Stimulated activated CD8-positive, alpha-beta memory T cell treated with anti-CD3 and anti-CD28 coated beads, Interleukin-15, amount 100 ng/mL, for 1 hour (primary cell): ENCODE measurements around the gene RCOR2.
"Not testable (repeated sequence)": the region's sequence is repeated elsewhere in the genome, so short reads cannot be mapped to it uniquely, and the experiment has no call there.

Source experiments
- DNase-seq: peaks from one replicate; pipeline ENCODE4 v3.0.0-alpha.2; 2020; ENCODE audit warnings: low read depth

The RCOR2 gene

GRCh38 chr11:63916837-63917691 is at the start of gene RCOR2:
RCOR2 (minus strand) TSS chr11:63917164; CDS start chr11:63916456, 708 bp downstream.
- no peak for DNase-seq

DNA sequence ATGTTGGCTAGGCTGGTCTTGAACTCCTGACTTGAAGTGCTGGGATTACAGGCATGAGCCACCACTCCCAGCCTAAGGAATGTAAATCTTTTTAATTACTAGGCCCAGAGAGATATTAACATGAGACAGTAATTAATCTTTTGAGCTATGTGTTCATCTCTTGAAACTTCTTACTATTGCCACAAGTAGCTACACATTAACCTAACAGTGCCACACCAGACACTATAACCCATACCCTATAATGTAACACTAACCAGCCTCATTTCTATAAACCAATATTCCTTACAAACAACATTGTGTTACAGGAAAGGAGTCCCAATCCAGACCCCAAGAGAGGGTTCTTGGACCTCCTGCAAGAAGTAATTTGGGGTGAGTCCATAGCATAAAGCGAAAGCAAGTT is 49.5 kb upstream of the RCOR2 start:
- DNase-seq: no peak

DNA sequence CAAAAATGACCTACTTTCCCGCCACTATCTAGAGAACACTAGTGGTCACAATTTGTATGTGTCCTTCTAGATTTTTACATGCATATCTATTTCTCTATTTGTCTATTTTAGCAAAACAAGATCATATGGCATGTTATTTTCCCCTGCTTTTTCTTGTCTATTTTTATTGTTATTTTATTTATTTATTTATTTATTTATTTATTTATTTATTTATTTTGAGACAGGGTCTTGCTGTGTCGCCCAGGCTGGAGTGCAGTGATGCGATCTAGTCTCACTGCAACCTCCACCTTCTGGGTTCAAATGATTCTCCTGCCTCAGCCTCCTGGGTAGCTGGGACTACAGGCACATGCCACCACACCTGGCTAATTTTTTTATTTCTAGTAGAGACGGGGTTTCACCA is 46.9 kb upstream of the RCOR2 start:
- DNase-seq: not testable (repeated sequence)

DNA sequence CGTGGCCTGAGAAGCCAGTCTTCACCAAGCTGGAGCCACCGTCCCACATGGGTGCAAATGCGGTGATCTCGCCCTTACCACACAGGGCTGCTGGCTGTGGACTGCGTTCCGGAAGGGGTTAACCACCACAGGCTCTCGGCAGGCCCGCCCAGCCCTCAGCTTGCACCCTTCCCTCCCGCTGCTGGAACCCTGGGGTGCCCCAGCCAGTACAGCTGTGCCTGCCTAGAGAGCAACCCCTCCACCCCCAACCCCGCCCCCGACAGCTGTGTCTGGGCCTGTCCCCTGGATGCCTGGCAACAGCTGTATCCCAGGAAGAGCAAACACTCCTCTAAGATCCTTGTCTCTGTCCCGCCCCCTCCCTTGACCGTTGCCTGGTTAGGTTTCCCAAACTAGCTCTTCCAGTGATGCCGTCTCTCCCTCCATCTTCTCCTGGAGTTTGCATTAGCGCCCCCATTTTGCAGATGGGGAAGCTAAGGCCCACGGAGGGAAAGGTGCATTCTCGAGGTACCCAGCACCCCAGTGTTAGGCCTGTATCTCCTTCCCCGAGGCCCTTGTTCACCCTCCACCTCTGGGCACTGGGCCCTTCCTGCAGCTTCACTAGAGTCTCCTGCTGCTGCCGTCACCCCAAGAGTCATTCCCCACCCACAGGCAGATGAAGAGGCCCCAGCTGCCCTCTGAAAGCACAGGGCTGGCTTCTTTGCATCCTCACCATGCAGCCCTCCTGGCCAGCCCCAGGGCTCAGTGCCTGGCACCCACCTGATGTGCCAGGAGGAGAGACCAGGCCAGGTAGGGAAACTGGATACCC is 44.8 kb upstream of the RCOR2 start:
- DNase-seq: no peak

DNA sequence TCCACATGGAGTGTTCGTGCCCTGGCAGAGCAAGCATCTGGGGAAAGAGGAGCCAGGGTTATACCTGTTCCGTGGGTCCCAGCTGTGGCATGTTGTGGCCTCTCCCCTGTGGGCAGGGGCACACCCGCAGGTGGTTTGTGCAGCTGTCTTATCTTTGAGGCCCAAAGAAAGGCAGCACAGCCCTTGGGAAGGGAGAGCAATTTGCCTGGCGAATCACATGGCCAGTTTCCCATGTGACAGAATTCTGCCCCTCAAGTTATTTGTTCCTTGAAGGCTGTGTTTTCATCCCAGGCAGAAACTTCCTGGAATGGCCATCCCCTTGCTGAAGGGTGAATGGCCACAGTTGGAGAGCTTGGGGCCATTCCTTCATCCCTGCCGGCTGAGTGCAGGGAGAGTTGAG is 41.0 kb upstream of the RCOR2 start:
- DNase-seq: no peak

DNA sequence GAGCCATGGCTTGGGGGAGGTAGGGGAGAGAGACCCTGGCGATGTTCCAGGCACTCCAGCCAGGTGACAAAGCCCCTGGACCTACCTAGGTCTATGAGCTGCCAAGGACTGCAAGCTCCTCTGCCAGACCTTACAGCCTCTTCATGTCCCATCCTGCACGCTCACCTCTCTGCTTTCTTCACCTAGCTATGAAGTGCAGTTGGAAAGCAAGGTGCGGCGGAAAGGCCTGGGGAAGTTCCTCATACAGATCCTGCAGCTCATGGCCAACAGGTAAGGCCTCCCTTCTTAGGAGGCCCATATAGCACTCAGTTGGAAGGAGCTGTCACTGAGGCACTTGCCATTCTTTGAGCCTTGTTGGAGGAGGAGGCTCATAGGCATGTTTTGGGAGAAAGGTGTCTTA is 35.6 kb upstream of the RCOR2 start:
- DNase-seq: no peak

GRCh38 chr11:63951779-63952536 is 35.0 kb upstream of the RCOR2 start:
- DNase-seq: no peak

DNA sequence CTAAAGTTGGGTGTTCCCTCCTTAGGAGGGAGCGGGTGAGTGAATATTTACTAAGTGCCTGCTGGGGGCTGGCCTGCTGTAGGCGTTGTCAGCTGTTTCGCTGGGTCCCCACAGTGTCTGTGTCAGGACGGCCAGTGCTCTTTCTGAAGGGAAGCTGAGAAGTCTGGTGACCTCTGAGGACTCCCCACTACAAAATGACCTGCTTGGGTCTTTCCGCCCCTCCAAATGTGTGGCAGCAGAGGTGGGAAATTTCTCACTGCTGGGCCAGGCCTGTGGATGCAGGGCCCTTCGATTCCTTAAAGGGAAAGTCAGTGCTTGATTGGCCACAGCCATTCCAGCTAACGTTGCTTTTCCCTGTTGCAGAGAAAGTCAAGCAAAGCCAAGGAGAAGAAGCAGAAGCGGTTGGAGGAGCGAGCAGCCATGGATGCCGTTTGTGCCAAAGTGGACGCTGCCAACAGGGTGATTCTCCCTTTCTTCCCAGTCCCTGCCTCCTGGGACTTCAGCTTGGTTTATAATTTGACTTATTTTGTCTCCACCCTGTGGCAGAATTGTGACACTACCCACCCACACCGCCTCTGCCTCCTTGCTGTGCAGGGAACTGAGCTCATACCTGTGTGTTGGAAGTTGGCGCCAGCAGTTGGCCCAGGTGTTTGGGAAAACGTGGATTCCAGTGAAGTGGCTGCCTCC is 28.7 kb upstream of the RCOR2 start:
- DNase-seq: no peak

DNA sequence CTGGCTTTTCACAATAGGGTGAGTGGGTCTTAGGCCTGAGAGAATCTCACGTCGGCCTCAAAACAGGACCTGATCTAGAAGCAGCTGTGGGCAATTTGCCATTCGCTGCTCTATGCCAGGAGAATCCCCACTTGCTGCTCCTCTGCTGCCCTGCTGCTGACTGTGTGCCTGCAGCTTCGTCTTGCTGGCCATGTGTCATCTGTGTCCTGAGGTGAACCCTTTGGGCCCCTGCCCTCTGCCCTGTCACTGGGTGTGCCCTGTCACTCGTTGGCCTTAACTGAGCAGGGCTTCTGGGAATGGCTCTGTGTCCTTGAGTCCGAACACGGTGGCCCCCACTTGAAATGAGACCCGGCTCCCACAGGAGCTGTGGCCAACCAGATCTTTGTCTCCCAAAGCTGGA is 28.0 kb upstream of the RCOR2 start:
- no peak for DNase-seq

GRCh38 chr11:63942803-63943202 is 25.8 kb upstream of the RCOR2 start:
- no peak for DNase-seq

- DNase-seq: no peak
These were observed 24.9 kb upstream of the RCOR2 start for GRCh38 chr11:63941901-63942300.

DNA sequence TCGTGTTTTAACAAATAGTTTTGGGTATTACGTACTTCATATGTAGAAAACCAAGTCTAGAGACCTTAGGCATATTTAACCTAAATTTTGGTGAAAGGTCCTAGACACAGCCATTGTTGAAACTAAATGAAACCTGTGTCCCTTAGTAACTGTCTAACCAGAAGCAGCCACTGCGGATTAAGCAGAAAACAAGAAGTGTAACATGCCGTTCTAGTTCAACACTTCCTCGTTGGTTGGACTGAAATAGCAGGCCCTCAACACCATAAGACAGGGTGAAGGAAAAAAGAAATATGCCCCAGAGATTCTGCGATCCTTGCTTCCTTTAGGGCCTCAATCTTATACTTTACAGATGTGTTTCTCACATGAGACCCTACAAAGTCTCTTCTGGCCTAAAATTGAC is 23.8 kb upstream of the RCOR2 start:
- no peak for DNase-seq

DNA sequence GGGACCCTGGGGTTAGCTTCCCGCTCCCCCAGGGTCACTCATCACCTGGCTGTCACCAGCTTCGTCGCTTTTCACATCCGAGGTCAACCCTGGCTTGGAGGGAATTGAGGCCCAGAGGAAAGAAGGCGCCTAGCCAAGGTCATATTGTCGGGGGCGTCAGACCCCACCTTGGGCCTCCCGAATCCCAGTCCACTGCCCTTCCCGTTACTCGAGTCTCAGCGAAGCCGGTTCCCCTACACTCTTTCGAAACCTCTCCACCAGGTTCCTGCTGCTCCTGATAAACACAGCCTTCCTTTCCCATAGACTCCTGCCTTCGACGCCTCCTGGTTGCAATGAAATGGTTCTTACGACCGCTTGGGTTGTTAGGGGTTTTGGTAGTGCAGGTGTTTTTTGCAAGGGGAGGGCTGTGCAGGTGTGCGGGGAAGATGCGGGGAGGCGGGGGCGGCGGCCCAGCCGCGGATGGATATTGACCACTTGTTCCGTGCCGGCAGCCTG is 22.5 kb upstream of the RCOR2 start:
- DNase-seq: no peak

DNA sequence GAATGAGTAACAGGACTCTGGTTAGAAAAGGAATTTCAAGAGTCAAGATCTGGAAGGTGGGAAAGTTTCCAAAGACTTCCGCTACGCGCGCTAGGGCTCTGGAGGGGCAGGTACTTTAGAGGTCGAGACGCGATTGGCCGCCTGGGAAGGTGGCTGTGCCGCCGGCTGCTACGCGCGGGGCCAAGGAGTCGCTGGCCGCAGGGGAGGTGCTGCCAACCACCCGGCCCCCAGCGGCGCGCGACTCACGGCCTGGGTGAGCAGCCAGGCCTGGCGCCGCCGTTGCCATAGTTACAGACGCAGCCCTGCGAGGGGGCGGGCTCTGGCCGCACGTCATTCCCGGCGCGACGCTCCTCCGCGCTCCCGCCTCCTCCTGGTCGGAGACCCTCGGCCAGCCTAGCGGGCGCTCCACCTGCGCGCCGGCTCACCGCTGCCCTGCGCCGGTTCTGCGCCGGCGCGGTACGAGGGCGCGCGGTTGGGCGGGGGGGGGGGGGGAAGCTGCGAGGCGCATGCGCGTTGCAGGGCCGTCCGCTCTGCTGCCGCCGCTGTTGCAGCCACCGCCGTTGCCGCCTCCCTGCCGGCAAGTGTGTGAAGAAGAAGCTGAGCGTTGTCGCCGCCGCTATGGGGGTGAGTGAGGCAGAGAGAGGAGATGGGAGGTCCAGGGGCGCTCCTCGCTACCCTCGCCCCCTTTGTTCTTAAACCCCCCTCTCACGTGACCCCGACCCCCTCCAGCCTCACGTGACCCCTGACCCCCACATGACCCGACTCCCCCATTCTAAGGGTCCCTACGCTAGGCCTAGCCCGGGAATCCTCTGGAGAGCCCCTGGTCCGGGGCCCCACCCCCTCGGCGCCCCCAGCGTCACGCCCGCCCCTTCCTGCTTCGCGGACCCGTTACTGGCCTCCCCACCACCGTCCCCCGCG is 21.8 kb upstream of the RCOR2 start, which contains the start of gene NAA40:
TSS of gene NAA40 (plus strand) at position 524 of the 918 bp plus-strand sequence. CDS start at position 619, 95 bp downstream.
- DNase-seq: peak; percentile 72

- DNase-seq: no peak
These were observed 20.9 kb upstream of the RCOR2 start for GRCh38 chr11:63937713-63938478.

DNA sequence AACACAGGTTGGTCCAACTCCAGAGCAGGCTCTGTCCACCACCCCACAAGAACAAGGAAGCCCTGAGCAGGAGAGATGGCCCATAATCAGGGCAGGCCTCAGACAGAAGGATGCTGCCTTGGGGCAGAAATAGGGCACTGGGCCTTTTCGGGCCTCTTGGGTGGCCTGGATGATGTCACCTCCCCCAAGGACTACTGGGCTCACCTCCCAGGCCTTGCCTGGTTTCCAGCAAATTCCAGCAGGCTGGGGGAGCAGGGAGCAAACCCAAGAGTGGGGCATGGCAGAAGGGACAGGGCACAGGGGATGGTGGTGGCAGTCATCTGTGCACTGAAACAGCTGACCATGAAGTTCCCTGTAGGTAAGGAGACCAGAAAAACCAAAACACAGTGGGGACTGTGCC is 16.5 kb upstream of the RCOR2 start:
- DNase-seq: no peak

DNA sequence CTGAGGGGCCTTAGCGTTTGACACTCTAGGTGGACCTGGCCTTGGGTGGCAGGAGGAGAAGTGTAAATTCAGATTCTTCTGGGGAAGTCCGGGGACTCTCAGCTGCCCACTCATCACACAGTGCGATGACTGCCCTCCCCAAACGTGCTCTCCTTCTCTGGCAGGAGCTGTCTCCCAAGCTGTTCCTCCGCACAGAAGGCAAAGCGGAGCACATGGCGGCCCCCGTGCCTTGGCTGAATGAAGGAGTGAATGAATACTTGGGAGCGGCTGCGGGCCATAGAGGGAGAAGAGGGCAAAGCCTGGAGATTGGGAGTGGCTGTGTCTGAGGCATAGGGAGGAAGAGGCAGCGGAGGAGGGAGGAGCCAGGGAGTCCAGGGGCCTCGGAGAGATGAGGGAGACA is 14.9 kb upstream of the RCOR2 start:
- no peak for DNase-seq

- DNase-seq: no peak
These were observed 14.1 kb upstream of the RCOR2 start for GRCh38 chr11:63931045-63931444.

DNA sequence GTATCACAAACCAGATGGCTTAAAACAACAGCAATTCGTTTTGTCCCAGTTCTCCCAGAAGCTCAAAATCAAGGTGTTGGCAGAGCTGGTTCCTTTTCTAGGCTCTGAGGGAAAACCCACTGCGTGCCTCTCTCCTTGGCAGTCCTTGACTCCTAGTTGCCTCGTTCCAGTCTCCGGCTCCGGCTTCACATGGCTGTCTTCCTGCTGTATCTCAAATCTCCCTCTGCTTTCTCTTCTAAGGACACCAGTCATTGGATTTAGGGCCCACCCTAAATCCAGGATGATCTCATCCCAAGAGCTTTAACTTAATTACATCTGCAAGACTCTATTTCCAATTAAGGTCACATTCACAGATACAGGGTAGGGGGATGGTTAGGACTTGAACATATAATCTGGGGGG is 12.7 kb upstream of the RCOR2 start:
- DNase-seq: no peak

DNA sequence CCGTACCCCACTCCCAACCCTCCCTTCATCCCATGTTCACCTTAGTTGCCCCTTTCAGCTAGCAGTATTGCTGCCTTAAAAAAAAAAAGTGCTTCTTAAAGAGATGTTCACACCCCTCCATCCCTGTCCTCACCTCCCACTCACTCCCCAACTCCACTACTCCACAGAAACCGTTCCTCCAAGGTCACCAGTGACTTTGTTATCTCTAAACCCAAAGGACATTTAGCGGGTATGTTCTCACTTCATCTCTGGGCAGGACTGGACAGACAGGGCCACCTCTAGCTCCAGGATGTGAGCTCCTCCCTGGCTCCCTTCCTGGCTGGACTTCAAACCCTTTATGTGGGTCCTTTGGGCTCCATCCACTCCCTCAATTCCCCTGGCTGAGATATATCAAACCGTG is 6.4 kb upstream of the RCOR2 start:
- no peak for DNase-seq
